AG09319 (cell line): ENCODE results near the gene ACR.

Experiments used
- DNase-seq: peaks from one replicate; pipeline ENCODE4 v3.0.0-alpha.2; 2010; ENCODE audit warnings: low read depth; ENCODE audit errors: extremely low read depth
- TF ChIP-seq, protein P1 (sequence below): IDR thresholded peaks from 2 replicates; pipeline ENCODE4 v1.5.1; 2011; ENCODE audit warnings: low read depth, mild to moderate bottlenecking, inconsistent platforms, low read length, moderate library complexity

ACR gene

DNA sequence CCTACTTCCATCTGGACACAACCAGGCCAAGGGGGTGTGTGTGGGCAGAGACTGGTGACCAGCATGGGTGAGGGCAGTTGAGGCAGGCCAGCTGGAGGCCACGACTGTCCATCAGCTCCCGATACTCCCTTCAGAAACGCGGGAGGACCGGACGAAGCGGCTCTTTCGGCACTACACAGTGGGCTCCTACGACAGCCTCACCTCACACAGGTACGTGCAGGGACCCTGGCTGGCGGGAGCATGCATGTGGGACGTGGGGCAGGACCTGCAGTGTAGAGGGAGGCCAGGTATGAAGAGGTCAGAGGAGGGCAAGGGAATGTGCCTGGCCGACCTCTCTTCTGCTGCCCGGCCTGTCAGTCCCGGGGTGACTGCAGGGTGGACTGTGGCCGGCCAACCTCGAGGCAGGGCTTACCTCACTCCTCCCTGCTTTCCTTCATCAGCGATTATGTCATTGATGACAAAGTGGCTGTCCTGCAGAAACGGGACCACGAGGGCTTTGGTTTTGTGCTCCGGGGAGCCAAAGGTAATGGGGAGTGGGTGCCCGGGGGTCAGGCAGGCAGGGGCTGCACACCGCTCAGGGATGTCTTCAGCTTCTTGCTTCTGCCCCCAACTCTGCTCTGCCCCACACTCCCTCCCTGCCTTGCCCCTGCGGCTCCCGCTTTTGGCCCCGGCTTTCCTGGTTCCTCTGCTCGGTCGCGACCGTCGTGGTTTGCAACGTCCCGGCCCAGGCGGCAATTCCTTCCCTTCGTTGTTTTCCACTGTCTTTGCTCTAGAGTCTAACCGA is 34.1 kb upstream of the ACR start:
- TF ChIP-seq, protein P1, sequence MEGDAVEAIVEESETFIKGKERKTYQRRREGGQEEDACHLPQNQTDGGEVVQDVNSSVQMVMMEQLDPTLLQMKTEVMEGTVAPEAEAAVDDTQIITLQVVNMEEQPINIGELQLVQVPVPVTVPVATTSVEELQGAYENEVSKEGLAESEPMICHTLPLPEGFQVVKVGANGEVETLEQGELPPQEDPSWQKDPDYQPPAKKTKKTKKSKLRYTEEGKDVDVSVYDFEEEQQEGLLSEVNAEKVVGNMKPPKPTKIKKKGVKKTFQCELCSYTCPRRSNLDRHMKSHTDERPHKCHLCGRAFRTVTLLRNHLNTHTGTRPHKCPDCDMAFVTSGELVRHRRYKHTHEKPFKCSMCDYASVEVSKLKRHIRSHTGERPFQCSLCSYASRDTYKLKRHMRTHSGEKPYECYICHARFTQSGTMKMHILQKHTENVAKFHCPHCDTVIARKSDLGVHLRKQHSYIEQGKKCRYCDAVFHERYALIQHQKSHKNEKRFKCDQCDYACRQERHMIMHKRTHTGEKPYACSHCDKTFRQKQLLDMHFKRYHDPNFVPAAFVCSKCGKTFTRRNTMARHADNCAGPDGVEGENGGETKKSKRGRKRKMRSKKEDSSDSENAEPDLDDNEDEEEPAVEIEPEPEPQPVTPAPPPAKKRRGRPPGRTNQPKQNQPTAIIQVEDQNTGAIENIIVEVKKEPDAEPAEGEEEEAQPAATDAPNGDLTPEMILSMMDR: no peak
- DNase-seq: no peak

DNA sequence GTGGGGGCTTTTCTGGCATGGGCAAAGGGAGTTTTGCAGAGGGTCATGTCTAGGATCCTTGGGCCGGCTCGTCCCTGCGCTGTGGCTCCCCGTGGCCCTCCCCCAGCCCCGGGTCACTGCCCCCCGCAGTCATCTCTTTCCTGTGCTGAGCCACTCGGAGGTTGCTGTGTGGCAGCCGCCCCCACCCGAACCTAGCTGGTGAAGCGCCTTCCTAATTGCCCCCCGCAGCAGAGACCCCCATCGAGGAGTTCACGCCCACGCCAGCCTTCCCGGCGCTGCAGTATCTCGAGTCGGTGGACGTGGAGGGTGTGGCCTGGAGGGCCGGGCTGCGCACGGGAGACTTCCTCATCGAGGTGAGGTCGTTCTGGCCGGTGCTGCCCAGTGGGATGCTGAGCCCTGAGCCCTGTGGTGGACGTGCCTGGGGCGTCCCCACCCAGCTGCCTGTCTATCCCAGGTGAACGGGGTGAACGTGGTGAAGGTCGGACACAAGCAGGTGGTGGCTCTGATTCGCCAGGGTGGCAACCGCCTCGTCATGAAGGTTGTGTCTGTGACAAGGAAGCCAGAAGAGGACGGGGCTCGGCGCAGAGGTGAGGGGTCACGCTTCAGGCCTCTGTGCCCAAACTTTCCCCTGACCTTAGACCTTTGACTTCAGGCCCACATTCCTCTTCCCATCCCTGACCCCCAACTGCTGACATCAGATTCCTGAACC is 33.3 kb upstream of the ACR start:
- no peak for DNase-seq
- TF ChIP-seq, protein P1: no peak

DNA sequence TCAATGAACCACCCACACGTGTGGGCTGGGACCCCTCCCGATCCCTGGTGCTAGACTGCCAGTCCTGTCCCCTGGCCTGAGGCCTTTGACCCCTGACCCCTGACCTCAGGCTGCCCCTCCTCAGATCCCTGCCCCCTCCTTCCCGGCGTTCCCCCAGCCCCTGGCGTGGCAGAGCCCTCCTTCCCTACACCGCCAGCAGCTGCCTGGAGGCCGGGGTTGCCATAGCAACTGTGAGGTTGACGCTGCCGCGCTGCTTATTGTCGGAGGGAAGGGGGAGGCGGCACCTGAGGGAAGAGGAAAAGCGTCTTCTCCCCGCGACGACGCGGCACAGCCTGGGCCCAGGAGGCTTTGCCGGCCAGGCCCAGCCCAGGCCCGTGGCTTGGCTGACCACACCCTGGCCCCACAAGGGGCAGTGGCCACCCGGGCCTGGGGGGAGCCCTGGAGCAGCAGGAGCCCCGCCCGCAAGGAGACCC is 32.7 kb upstream of the ACR start:
- DNase-seq: no peak
- TF ChIP-seq, protein P1: no peak

DNA sequence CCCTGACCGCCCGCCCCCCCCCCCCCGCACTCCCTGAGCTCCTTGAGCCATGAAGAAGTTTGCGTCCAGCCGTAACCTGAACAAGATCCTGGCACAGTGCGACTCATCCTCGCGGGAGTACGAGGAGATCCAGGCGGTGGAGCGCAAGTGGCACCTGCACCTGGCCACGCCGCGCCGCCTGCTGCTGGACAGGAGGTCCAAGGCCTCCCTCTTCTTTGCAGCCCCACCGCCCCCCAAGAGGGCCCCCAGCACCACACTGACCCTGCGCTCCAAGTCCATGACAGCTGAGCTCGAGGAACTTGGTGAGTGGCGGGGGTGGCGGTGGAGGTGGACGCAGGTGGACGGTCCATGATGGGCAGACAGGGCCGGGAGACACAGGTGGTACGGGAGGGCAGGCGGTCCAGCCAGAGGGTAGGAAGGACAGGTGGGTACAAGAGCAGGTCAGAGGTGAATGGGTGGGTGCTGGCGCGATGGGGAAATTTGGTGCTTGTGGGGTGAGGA is 32.1 kb upstream of the ACR start:
- DNase-seq: no peak
- TF ChIP-seq, protein P1: no peak

DNA sequence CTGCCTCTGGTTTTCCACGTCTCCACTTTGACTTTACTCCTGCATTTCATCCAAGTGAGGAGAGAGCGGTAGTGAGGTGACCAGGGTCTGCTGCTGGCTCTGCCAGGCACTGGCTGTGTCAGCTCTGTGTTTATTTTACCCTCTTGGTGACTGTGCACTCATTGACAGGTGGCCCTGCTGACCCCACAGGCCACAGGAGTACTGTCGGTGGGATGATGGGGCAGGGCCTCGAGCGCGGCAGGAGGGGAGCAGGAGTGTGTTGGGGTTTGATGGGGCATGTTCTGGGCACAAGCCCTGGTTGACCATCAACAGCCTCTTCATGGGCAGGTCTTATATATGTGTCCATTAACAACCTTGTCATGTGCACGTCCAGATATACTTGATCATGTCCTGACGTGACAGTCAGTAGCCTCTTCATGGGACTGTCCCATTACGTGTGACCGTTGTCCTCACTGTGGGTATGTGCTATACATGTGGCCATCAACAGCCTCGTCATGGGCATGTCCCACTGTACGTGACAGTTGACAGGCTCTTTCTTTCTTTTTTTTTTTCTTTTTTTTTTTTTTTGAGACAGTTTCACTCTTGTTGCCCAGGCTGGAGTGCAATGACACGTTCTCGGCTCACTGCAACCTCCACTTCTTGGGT is 31.4 kb upstream of the ACR start:
- DNase-seq: no peak
- TF ChIP-seq, protein P1: no peak

DNA sequence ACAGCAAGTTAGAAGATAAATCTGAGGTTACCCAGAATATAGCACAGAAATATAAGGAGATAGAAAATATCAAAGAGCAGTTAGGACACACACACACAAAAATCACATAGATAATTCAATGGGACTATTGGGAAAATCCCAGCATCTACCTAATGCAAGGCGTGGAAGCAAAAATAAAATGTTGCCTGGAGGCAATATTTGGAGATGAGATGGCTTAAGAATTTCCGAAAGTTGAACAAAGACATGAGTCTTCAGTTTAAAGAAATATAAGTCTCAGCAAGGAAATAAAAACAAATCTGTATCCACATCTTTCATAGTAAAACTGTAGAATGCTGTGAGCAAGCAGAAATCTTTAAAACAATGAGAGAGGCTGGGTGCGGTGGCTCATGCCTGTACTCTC is 29.5 kb upstream of the ACR start:
- no peak for DNase-seq
- TF ChIP-seq, protein P1: no peak
